Endothelial cell of umbilical vein (primary cell): ENCODE measurements around the gene RAB3GAP1. TPM values are rescaled to one million over a fixed set of nuclear protein-coding genes. Genes with fewer than 3 reads are reported as not detected.

Source experiments
- BruUV-seq: library from RNA; stranded (reverse); fragments of 400-500 nt; replicated peaks from 2 replicates; lab custom pipeline; 2021; lab: Mats Ljungman, UMichigan
- CTCF ChIA-PET: fragments of 300-600, 350-600 bp; sonication (Branson Sonifier 250); formaldehyde crosslinking; loops from one replicate; lab custom pipeline; 2021; ENCODE audit warnings: antibody characterized with exemption, inconsistent platforms; lab: Charles Lee
- POLR2A ChIA-PET: fragments of 300-600, 350-600 bp; sonication (Branson Sonifier 250); formaldehyde crosslinking; loops from one replicate; lab custom pipeline; 2021; ENCODE audit warnings: antibody characterized with exemption, inconsistent platforms; lab: Charles Lee
- DNase-seq: peaks from one replicate; pipeline ENCODE4 v3.0.0-alpha.2; 2011; ENCODE audit warnings: low read depth, low spot score
- FAIRE-seq: peaks from 2 replicates; lab custom pipeline; 2011; peaks lifted over from hg19 to GRCh38; lab: Jason Lieb, UNC
- H2AFZ ChIP-seq: 2 replicates; pipeline ENCODE4 v1.6.0; 2012; ENCODE audit warnings: low read depth, low read length, control low read depth, inconsistent platforms
- H3K27ac ChIP-seq: 2 replicates; pipeline ENCODE4 v1.5.1; 2011; ENCODE audit warnings: low read depth, mild to moderate bottlenecking, control low read depth, low read length, moderate library complexity; ENCODE audit not compliant: insufficient read depth
- H3K27me3 ChIP-seq, 2 experiments: 2 replicates each; pipeline versions ENCODE4 v1.6.0 to v1.6.1; 2011; ENCODE audit warnings: low read length in 2 of 2, mixed read lengths in 1 of 2; ENCODE audit not compliant: control insufficient read depth in 2 of 2, insufficient read depth in 2 of 2
- H3K36me3 ChIP-seq, 2 experiments: 2 replicates in 1 of 2; 3 replicates in 1 of 2; pipeline ENCODE4 v1.5.1; 2011; ENCODE audit warnings: low read length in 2 of 2, mild to moderate bottlenecking in 1 of 2, moderate library complexity in 1 of 2; ENCODE audit not compliant: control insufficient read depth in 2 of 2, insufficient read depth in 2 of 2; ENCODE audit errors: extremely low read depth in 1 of 2
- H3K4me1 ChIP-seq: 3 replicates; pipeline ENCODE4 v1.5.1; 2011; ENCODE audit warnings: mild to moderate bottlenecking, low read length; ENCODE audit not compliant: control insufficient read depth, insufficient read depth; ENCODE audit errors: extremely low read depth
- H3K4me2 ChIP-seq: 2 replicates; pipeline ENCODE4 v1.6.1; 2011; ENCODE audit warnings: low read length, control low read depth, mixed read lengths; ENCODE audit not compliant: insufficient read depth
- H3K4me3 ChIP-seq, 3 experiments: fragments of 200-600 bp in 1 of 3; sonication (generic), shearing (Covaris generic) in 1 of 3; replicated peaks in 1 of 3; 2 replicates each; pipeline ENCODE4 v1.5.1; 2011 to 2016; ENCODE audit warnings: control low read depth in 3 of 3, low read length in 3 of 3, mild to moderate bottlenecking in 2 of 3, inconsistent platforms in 1 of 3, low read depth in 1 of 3, moderate library complexity in 1 of 3; ENCODE audit not compliant: insufficient read depth in 1 of 3
- H3K79me2 ChIP-seq: 2 replicates; pipeline ENCODE4 v1.6.0; 2012; ENCODE audit warnings: low read length, inconsistent platforms; ENCODE audit not compliant: control insufficient read depth, insufficient read depth
- H3K9ac ChIP-seq: replicated peaks from 2 replicates; pipeline ENCODE3; 2011; ENCODE audit warnings: low read length, control low read depth; ENCODE audit not compliant: insufficient read depth; ENCODE audit errors: extremely low read depth
- H3K9me1 ChIP-seq: replicated peaks from 3 replicates; pipeline ENCODE4 v1.6.0; 2011; ENCODE audit warnings: mild to moderate bottlenecking, low read length; ENCODE audit not compliant: control insufficient read depth, insufficient read depth; ENCODE audit errors: extremely low read depth
- H3K9me3 ChIP-seq: replicated peaks from 2 replicates; pipeline ENCODE4 v1.5.1; 2012; ENCODE audit warnings: low read length, inconsistent platforms; ENCODE audit not compliant: control insufficient read depth, insufficient read depth
- H4K20me1 ChIP-seq: replicated peaks from 2 replicates; pipeline ENCODE3; 2011; ENCODE audit warnings: mild to moderate bottlenecking, low read length; ENCODE audit not compliant: control insufficient read depth, insufficient read depth; ENCODE audit errors: extremely low read depth
- CTCF ChIP-seq, 2 donors: IDR thresholded peaks; 1 replicate in 1 of 2; 2 replicates in 1 of 2; pipeline ENCODE4 v1.5.1; 2011; ENCODE audit warnings: low read length in 2 of 2, mild to moderate bottlenecking in 2 of 2, moderate library complexity in 2 of 2, control low read depth in 1 of 2, inconsistent platforms in 1 of 2, low read depth in 1 of 2; ENCODE audit not compliant: insufficient read depth in 1 of 2; ENCODE audit errors: extremely low read depth in 1 of 2
- EZH2 ChIP-seq: IDR thresholded peaks from 2 replicates; pipeline ENCODE4 v1.6.1; 2012; ENCODE audit warnings: borderline replicate concordance, low read depth, mild to moderate bottlenecking, moderate library complexity, low read length, inconsistent platforms; ENCODE audit not compliant: severe bottlenecking
- FOS ChIP-seq: IDR thresholded peaks from 2 replicates; pipeline ENCODE4 v1.6.1; 2011; ENCODE audit warnings: mild to moderate bottlenecking, low read length, moderate library complexity, borderline replicate concordance; ENCODE audit not compliant: insufficient read depth
- GATA2 ChIP-seq: IDR thresholded peaks from 2 replicates; pipeline ENCODE4 v1.7.0; 2011; ENCODE audit warnings: low read depth, mild to moderate bottlenecking, moderate library complexity, mixed read lengths, low read length; ENCODE audit not compliant: insufficient read length, insufficient read depth
- JUN ChIP-seq: IDR thresholded peaks from 2 replicates; pipeline ENCODE4 v1.6.1; 2011; ENCODE audit warnings: borderline replicate concordance, low read depth; ENCODE audit not compliant: insufficient read length, insufficient read depth
- MAX ChIP-seq: IDR thresholded peaks from 2 replicates; pipeline ENCODE4 v1.6.1; 2011; ENCODE audit not compliant: insufficient read depth, insufficient read length
- MYC ChIP-seq: IDR thresholded peaks from one replicate; pipeline ENCODE4 v1.6.1; 2011; ENCODE audit warnings: mild to moderate bottlenecking, low read depth, low read length
- POLR2AphosphoS5 ChIP-seq: IDR thresholded peaks from 2 replicates; pipeline ENCODE4 v1.6.1; 2012; ENCODE audit warnings: low read depth, mild to moderate bottlenecking, control low read depth, low read length, moderate library complexity; ENCODE audit not compliant: insufficient read depth
- dilution Hi-C: fragments of 300-500 bp; cut with MboI; formaldehyde crosslinking; loops from one replicate; pipeline ENCODE4 v1.15.0; 2019; ENCODE audit warnings: low sequenced_read_pairs; ENCODE audit not compliant: extremely low pct_ligation_motif_present
- intact Hi-C: fragments of 100-400 bp; cut with micrococcal nuclease; formaldehyde crosslinking; loops from one replicate; pipeline ENCODE4 v1.10.0; 2022
- polyA plus RNA-seq, 4 experiments: library from polyadenylated mRNA; depleted of rRNA in 3 of 4; stranded (reverse) in 3 of 4; unstranded in 1 of 4; fragments of >200 nt; gene quantifications; 2 replicates each; pipeline versions ENCODE4 v1.2.1 to v1.2.3, GENCODE V29; 2011 to 2012; ENCODE audit warnings: missing spikeins in 1 of 4
- total RNA-seq: library from RNA; stranded (reverse); gene quantifications from 2 replicates; pipeline ENCODE4 v1.2.3, GENCODE V29; 2021

RAB3GAP1 gene
- total and polyA plus RNA-seq, 2 donors (not counting 3 experiments of a cell fraction or from before 2014, with no cell fraction given) = 14.9 to 39.5 TPM

GRCh38 chr2:135149251-135149650, 97.2 kb downstream of the RAB3GAP1 start:
- H3K9me1 ChIP-seq = no peaks in the 10 kb centered on the region
- intact Hi-C loops (no loop called here), dilution Hi-C loops (no loop called here)
- no peaks in the 10 kb centered on the region for H3K9me3 ChIP-seq
- H3K27me3 ChIP-seq = no peaks in the 10 kb centered on the region
- FAIRE-seq = no peak
- peaks cover 2% of the 10 kb centered on the region for H3K79me2 ChIP-seq
- peak; percentile 10 for DNase-seq
- TF ChIP-seq MAX (no peak), FOS (no peak), CTCF (IDR thresholded peaks at IDR 0.05; ENCODE audit: extremely low read depth in 1 of 2, insufficient read depth in 1 of 2, low read depth in 1 of 2, low read length in 2 of 2) (no peak), JUN (no peak), GATA2 (no peak), POLR2AphosphoS5 (no peak), EZH2 (no peak), MYC (no peak)
- H4K20me1 ChIP-seq = no peaks in the 10 kb centered on the region
- no peak overlapping the region for H2AFZ ChIP-seq
- H3K36me3 ChIP-seq = peaks cover 11 to 12% of the 10 kb centered on the region in 2 experiments
- no TSS peak for BruUV-seq
- no peak overlapping the region for H3K27ac ChIP-seq
- H3K4me1 ChIP-seq = no peaks in the 10 kb centered on the region
- H3K4me3 ChIP-seq = no peak overlapping the region
- H3K4me2 ChIP-seq = no peak overlapping the region
- ChIA-PET CTCF (interaction anchor here (1.0 kb wide), 1 partner anchor 34 kb away, joined by 3 read pairs; no protein-coding TSS in a partner anchor), POLR2A (no interaction called here)
- H3K9ac ChIP-seq = no peak overlapping the region
